H9 (cell line): Measurements from ENCODE around the gene HS3ST2. TPM values are rescaled to one million over a fixed set of nuclear protein-coding genes. Genes with fewer than 3 reads are reported as not detected.

Source experiments
- DNase-seq: peaks from one replicate; pipeline ENCODE4 v3.0.0-alpha.2; 2017
- H2AFZ ChIP-seq: one replicate; pipeline ENCODE4 v1.6.1; 2013; ENCODE audit warnings: mild to moderate bottlenecking, low read length, control low read depth, moderate library complexity
- H2AK5ac ChIP-seq: 2 replicates; pipeline ENCODE4 v1.6.1; 2013; ENCODE audit warnings: low read length, control low read depth, mixed read lengths; ENCODE audit not compliant: insufficient read length
- H2BK120ac ChIP-seq: one replicate; pipeline ENCODE4 v1.6.1; 2013; ENCODE audit warnings: low read depth, mild to moderate bottlenecking, low read length, control low read depth, inconsistent platforms; ENCODE audit not compliant: poor library complexity, severe bottlenecking
- H2BK12ac ChIP-seq: 2 replicates; pipeline ENCODE4 v1.6.1; 2013; ENCODE audit warnings: low read length, control low read depth, mixed read lengths, low read depth; ENCODE audit not compliant: insufficient read length
- H2BK15ac ChIP-seq: 2 replicates; pipeline ENCODE4 v1.6.1; 2013; ENCODE audit warnings: low read depth, low read length, control low read depth
- H2BK20ac ChIP-seq: one replicate; pipeline ENCODE4 v1.6.1; 2013; ENCODE audit warnings: low read depth, mild to moderate bottlenecking, low read length, control low read depth, inconsistent platforms; ENCODE audit not compliant: poor library complexity, severe bottlenecking
- H2BK5ac ChIP-seq: 2 replicates; pipeline ENCODE4 v1.6.1; 2013; ENCODE audit warnings: low read length, control low read depth, mixed read lengths; ENCODE audit not compliant: insufficient read length
- H3K14ac ChIP-seq: 2 replicates; pipeline ENCODE4 v1.6.1; 2013; ENCODE audit warnings: low read length, control low read depth; ENCODE audit not compliant: insufficient read depth
- H3K18ac ChIP-seq: 2 replicates; pipeline ENCODE4 v1.6.1; 2013; ENCODE audit warnings: low read depth, mild to moderate bottlenecking, mixed read lengths, low read length, control low read depth; ENCODE audit not compliant: insufficient read length
- H3K23ac ChIP-seq: 2 replicates; pipeline ENCODE4 v1.6.1; 2013; ENCODE audit warnings: low read length, control low read depth, mixed read lengths, low read depth; ENCODE audit not compliant: insufficient read length
- H3K23me2 ChIP-seq: 2 replicates; pipeline ENCODE4 v1.6.1; 2013; ENCODE audit warnings: low read depth, mild to moderate bottlenecking, mixed read lengths, low read length, control low read depth; ENCODE audit not compliant: insufficient read length, poor library complexity, severe bottlenecking
- H3K27ac ChIP-seq: 2 replicates; pipeline ENCODE4 v1.5.1; 2013; ENCODE audit warnings: low read length, control low read depth, mixed read lengths, low read depth; ENCODE audit not compliant: insufficient read length
- H3K27me3 ChIP-seq: 2 replicates; pipeline ENCODE4 v1.6.1; 2013; ENCODE audit warnings: low read length, control low read depth, inconsistent platforms; ENCODE audit not compliant: insufficient read depth
- H3K4ac ChIP-seq: 2 replicates; pipeline ENCODE4 v1.6.1; 2013; ENCODE audit warnings: low read depth, mild to moderate bottlenecking, control low read depth, inconsistent platforms, low read length, moderate library complexity
- H3K4me1 ChIP-seq: 2 replicates; pipeline ENCODE4 v1.6.1; 2013; ENCODE audit warnings: low read length, control low read depth, inconsistent platforms; ENCODE audit not compliant: insufficient read depth
- H3K4me2 ChIP-seq: 2 replicates; pipeline ENCODE4 v1.6.1; 2013; ENCODE audit warnings: low read length, control low read depth, mixed read lengths; ENCODE audit not compliant: insufficient read length, insufficient read depth
- H3K56ac ChIP-seq: 2 replicates; pipeline ENCODE4 v1.6.1; 2013; ENCODE audit warnings: low read depth, mild to moderate bottlenecking, mixed read lengths, low read length, control low read depth; ENCODE audit not compliant: insufficient read length
- H3K79me1 ChIP-seq: 2 replicates; pipeline ENCODE4 v1.6.1; 2013; ENCODE audit warnings: low read depth, mild to moderate bottlenecking, moderate library complexity, low read length, control low read depth, inconsistent platforms; ENCODE audit not compliant: insufficient read depth, poor library complexity, severe bottlenecking
- H3K79me2 ChIP-seq: 2 replicates; pipeline ENCODE4 v1.6.1; 2013; ENCODE audit warnings: low read length, control low read depth, inconsistent platforms; ENCODE audit not compliant: insufficient read depth
- H3K9ac ChIP-seq: 2 replicates; pipeline ENCODE4 v1.6.1; 2013; ENCODE audit warnings: low read length, control low read depth, mixed read lengths; ENCODE audit not compliant: insufficient read length; ENCODE audit errors: extremely low read depth
- H3K9me3 ChIP-seq: one replicate; pipeline ENCODE4 v1.6.1; 2013; ENCODE audit warnings: low read depth, low read length, inconsistent platforms; ENCODE audit not compliant: control insufficient read depth
- H3T11ph ChIP-seq: one replicate; pipeline ENCODE4 v1.6.1; 2013; ENCODE audit warnings: mild to moderate bottlenecking, low read length, control low read depth, inconsistent platforms
- H4K20me1 ChIP-seq: one replicate; pipeline ENCODE4 v1.6.1; 2013; ENCODE audit not compliant: control insufficient read depth, insufficient read length, insufficient read depth
- H4K5ac ChIP-seq: 2 replicates; pipeline ENCODE4 v1.6.1; 2013; ENCODE audit warnings: low read depth, mild to moderate bottlenecking, mixed read lengths, low read length, control low read depth; ENCODE audit not compliant: insufficient read length
- H4K8ac ChIP-seq: replicated peaks from 2 replicates; pipeline ENCODE4 v1.6.1; 2013; ENCODE audit warnings: low read length, control low read depth, mixed read lengths, low read depth; ENCODE audit not compliant: insufficient read length
- H4K91ac ChIP-seq: 2 replicates; pipeline ENCODE4 v1.6.1; 2013; ENCODE audit warnings: low read depth, mild to moderate bottlenecking, moderate library complexity, mixed read lengths, low read length, control low read depth; ENCODE audit not compliant: insufficient read length
- H3K27ac Mint-ChIP-seq, 3 experiments: 2 replicates in 2 of 3; 3 replicates in 1 of 3; pipeline ENCODE4 v1.8.0; 2020 to 2021; ENCODE audit warnings: mixed read lengths in 3 of 3, mild to moderate bottlenecking in 1 of 3, moderate library complexity in 1 of 3
- H3K27me3 Mint-ChIP-seq: 2 replicates; pipeline ENCODE4 v1.8.0; 2021; ENCODE audit warnings: low read depth, mild to moderate bottlenecking, moderate library complexity, mixed read lengths
- H3K36me3 Mint-ChIP-seq, 3 experiments: 2 replicates in 2 of 3; 3 replicates in 1 of 3; pipeline ENCODE4 v1.8.0; 2020 to 2021; ENCODE audit warnings: low read depth in 3 of 3, mixed read lengths in 3 of 3; ENCODE audit not compliant: insufficient read depth in 1 of 3
- H3K4me1 Mint-ChIP-seq, 2 experiments: 2 replicates each; pipeline ENCODE4 v1.8.0; 2020; ENCODE audit warnings: mixed read lengths in 2 of 2
- H3K4me3 Mint-ChIP-seq, 2 experiments: 2 replicates in 1 of 2; 3 replicates in 1 of 2; pipeline ENCODE4 v1.8.0; 2020 to 2021; ENCODE audit warnings: mild to moderate bottlenecking in 2 of 2, mixed read lengths in 2 of 2, moderate library complexity in 1 of 2
- H3K9me3 Mint-ChIP-seq, 2 experiments: 2 replicates in 1 of 2; 3 replicates in 1 of 2; pipeline ENCODE4 v1.8.0; 2020; ENCODE audit warnings: mild to moderate bottlenecking in 2 of 2, mixed read lengths in 2 of 2, moderate library complexity in 1 of 2
- WGBS: extraction: QIAGEN DNeasy Blood & Tissue Kit; methylation state at CpG from one replicate; pipeline ENCODE4 v1.1.7; 2013; ENCODE audit warnings: missing lambda C conversion rate, low lambda C conversion rate, mixed read lengths; ENCODE audit not compliant: insufficient read length; ENCODE audit errors: extremely low coverage; 5-methylcytosine and 5-hydroxymethylcytosine counted together
- total RNA-seq: library from RNA; stranded (reverse); gene quantifications from 2 replicates; pipeline ENCODE4 v1.2.1, GENCODE V29; 2021
- TF ChIP-seq, protein P1 (sequence below): fragments of 200-600 bp; sonication (generic); conservative IDR thresholded peaks from 3 replicates; pipeline ENCODE4 v1.8.0; 2021; ENCODE audit warnings: antibody characterized with exemption, mild to moderate bottlenecking

The HS3ST2 gene
- total RNA-seq, 1 experiment from 2014 or later = 3.1 TPM

DNA sequence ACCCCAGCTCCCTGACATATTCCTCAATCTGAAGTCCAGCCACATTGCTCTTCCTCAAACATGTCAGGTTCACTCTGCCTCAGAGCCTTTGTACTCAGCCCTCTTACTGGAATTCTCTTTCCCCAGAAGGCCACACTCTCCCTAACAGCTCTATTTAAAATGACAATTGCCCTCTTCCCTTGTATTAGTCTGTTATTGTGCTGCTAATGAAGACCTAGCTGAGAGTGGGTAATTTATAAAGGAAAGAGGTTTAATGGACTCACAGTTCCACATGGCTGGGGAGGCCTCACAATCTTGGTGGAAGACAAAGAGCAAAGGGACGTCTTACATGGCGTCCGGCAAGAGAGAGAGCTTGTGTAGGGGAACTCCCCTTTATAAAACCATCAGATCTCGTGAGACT lies 46.0 kb downstream of the HS3ST2 start:
- peak; percentile 45 for DNase-seq
- no peak overlapping the region for H4K8ac ChIP-seq
- WGBS = no CpG with 5 or more reads among the region's 4 CpGs

More for the DNA sequence above, 46.0 kb downstream of the HS3ST2 start:
- Mint-ChIP-seq H3K27me3 (no peaks in the 10 kb centered on the region; the same call in 1 of the 2 replicates), H3K27ac (peak overlapping the region; percentile 95 to 98 (median 98)), H3K36me3 (peaks cover 8 to 16% (median 15%) of the 10 kb centered on the region in 3 experiments; a peak in 6 of 7 replicates), H3K9me3 (peaks cover 11 to 12% of the 10 kb centered on the region in 2 experiments; a peak in 4 of 5 replicates), H3K4me3 (peak overlapping the region; percentile 38 to 71; a peak in 4 of 5 replicates), H3K4me1 (peaks cover 23 to 30% of the 10 kb centered on the region in 2 experiments)
- Histone ChIP-seq H2BK120ac (peak overlapping the region; percentile 54), H3K9me3 (no peaks in the 10 kb centered on the region), H3T11ph (no peak overlapping the region), H3K23me2 (no peaks in the 10 kb centered on the region), H3K56ac (no peak overlapping the region), H2BK5ac (no peak overlapping the region), H3K9ac (no peak overlapping the region), H2BK15ac (no peak overlapping the region), H3K27ac (peak overlapping the region; percentile 52), H3K4me2 (no peak overlapping the region), H3K79me2 (no peaks in the 10 kb centered on the region), H2BK20ac (no peak overlapping the region), H2AFZ (no peak overlapping the region), H3K4ac (no peak overlapping the region), H3K14ac (no peak overlapping the region), H4K20me1 (no peaks in the 10 kb centered on the region), H3K23ac (no peak overlapping the region), H3K4me1 (no peaks in the 10 kb centered on the region), H3K79me1 (no peaks in the 10 kb centered on the region), H4K91ac (no peak overlapping the region), H4K5ac (no peak overlapping the region), H2AK5ac (no peak overlapping the region), H2BK12ac (no peak overlapping the region), H3K18ac (peak overlapping the region; percentile 65), H3K27me3 (no peaks in the 10 kb centered on the region)
- TF ChIP-seq, protein P1, sequence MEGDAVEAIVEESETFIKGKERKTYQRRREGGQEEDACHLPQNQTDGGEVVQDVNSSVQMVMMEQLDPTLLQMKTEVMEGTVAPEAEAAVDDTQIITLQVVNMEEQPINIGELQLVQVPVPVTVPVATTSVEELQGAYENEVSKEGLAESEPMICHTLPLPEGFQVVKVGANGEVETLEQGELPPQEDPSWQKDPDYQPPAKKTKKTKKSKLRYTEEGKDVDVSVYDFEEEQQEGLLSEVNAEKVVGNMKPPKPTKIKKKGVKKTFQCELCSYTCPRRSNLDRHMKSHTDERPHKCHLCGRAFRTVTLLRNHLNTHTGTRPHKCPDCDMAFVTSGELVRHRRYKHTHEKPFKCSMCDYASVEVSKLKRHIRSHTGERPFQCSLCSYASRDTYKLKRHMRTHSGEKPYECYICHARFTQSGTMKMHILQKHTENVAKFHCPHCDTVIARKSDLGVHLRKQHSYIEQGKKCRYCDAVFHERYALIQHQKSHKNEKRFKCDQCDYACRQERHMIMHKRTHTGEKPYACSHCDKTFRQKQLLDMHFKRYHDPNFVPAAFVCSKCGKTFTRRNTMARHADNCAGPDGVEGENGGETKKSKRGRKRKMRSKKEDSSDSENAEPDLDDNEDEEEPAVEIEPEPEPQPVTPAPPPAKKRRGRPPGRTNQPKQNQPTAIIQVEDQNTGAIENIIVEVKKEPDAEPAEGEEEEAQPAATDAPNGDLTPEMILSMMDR = no peak
